Keratinocyte (primary cell): Measurements from ENCODE around the gene MON2.

Experiments used
- CTCF ChIP-seq, 3 experiments: IDR thresholded peaks in 1 of 3; conservative IDR thresholded peaks in 1 of 3; optimal IDR thresholded peaks in 1 of 3; 2 replicates in 2 of 3; 3 replicates in 1 of 3; pipeline versions ENCODE3 to v1.5.1; 2011; ENCODE audit warnings: low read length in 3 of 3, mild to moderate bottlenecking in 3 of 3, moderate library complexity in 2 of 3, control low read depth in 1 of 3, inconsistent platforms in 1 of 3; ENCODE audit not compliant: insufficient read depth in 2 of 3; ENCODE audit errors: extremely low read depth in 1 of 3
- EZH2 ChIP-seq: IDR thresholded peaks from one replicate; pipeline ENCODE4 v1.6.1; 2012; ENCODE audit warnings: inconsistent platforms, mild to moderate bottlenecking, low read length, moderate library complexity

GRCh38 chr12:62637679-62638078 is 171.1 kb downstream of the MON2 start:
- TF ChIP-seq CTCF (optimal IDR thresholded peaks at IDR 0.05 in 1 of 3, IDR thresholded peaks at IDR 0.05 in 1 of 3, conservative IDR thresholded peaks at IDR 0.05 in 1 of 3; ENCODE audit: extremely low read depth in 1 of 3, insufficient read depth in 2 of 3, low read length in 3 of 3): no peak
- TF ChIP-seq EZH2: no peak
